Measurements from ENCODE around the gene RCN1. TPM values are rescaled to one million over a fixed set of nuclear protein-coding genes. Genes with fewer than 3 reads are reported as not detected.

The RCN1 gene
- total RNA-seq, result 10 to 100 TPM; 88.5 to 91.6 TPM

DNA sequence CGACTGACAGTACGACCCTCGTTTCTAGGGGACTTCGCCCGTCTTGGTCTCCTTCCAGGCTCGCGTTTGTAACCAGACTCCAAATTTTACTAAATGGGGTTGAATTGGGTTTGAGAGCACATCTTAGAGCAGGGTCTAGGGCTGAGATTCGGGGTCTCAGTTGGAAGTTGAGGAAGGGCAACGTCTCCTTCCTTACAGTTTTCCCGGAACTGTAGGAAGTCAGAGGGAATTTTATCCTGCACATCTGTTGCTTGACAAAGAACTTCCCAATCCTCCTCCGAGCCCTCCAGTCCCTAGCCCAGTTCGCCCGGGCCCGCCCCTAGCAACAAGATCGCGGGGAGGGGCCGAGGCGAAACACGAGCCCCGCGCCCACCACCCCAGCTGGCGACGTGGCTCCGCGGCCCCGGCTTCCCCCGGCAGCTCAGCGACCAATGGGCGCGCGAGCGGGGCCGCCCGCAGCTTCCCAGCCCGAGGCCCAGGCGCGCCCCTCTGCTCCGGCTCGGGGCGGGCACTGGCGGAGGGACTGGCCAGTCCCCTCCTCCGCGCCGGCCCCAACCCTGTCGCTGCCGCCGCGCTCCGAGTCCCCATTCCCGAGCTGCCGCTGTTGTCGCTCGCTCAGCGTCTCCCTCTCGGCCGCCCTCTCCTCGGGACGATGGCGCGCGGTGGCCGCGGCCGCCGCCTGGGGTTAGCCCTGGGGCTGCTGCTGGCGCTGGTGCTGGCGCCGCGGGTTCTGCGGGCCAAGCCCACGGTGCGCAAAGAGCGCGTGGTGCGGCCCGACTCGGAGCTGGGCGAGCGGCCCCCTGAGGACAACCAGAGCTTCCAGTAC, at the start of gene RCN1:
Gene RCN1, plus strand, starts transcription at position 530 of the 826 bp plus-strand sequence. Its CDS starts 123 bp downstream, at position 653.
- no peaks in the 10 kb centered on the region for H3K9me3 ChIP-seq
- H3K27ac ChIP-seq, result peak within 1 kb of the TSS; percentile 77 to 80
- no peaks in the 10 kb centered on the region for H3K27me3 ChIP-seq (replicated peaks; ENCODE audit: insufficient read depth)
- no peaks in the 10 kb centered on the region for H3K36me3 ChIP-seq
- TF ChIP-seq, protein P1, sequence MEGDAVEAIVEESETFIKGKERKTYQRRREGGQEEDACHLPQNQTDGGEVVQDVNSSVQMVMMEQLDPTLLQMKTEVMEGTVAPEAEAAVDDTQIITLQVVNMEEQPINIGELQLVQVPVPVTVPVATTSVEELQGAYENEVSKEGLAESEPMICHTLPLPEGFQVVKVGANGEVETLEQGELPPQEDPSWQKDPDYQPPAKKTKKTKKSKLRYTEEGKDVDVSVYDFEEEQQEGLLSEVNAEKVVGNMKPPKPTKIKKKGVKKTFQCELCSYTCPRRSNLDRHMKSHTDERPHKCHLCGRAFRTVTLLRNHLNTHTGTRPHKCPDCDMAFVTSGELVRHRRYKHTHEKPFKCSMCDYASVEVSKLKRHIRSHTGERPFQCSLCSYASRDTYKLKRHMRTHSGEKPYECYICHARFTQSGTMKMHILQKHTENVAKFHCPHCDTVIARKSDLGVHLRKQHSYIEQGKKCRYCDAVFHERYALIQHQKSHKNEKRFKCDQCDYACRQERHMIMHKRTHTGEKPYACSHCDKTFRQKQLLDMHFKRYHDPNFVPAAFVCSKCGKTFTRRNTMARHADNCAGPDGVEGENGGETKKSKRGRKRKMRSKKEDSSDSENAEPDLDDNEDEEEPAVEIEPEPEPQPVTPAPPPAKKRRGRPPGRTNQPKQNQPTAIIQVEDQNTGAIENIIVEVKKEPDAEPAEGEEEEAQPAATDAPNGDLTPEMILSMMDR (IDR thresholded peaks at IDR 0.05), result no peak
- DNase-seq (ENCODE audit: low spot score) (peak; percentile 9), ATAC-seq (ENCODE audit: insufficient number of reproducible peaks, low FRiP score, low read depth) (peak; percentile 27)
- H3K4me1 ChIP-seq (ENCODE audit: control insufficient read depth in 1 of 2, low read depth in 2 of 2), result peaks cover 16 to 37% of the 10 kb centered on the region in 2 donors
- peak within 1 kb of the TSS; percentile 90 for H3K4me3 ChIP-seq

DNA sequence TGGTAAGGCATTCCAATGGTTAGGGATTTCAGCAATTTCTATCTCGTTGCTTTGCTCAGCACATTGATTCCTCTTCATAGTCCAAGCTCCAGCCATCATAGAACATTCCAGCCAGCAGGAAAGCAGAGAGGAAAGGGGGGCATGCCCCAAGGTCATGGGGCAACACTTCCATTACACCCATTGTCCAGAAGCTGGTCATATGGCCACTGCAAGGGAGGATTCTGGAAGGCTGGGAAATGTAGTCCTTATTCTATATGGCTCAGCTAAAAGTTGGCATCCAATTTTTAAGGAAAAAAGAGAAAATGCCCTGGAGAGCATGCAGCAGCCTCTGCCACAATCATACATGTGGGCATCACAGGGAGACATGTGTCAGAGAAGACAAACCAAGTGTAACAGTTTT, 47.1 kb upstream of the RCN1 start:
- ATAC-seq (ENCODE audit: insufficient number of reproducible peaks, low FRiP score, low read depth) (no peak), DNase-seq (ENCODE audit: low spot score) (no peak)
- Histone ChIP-seq H3K27ac (no peak overlapping the region), H3K27me3 (replicated peaks; ENCODE audit: insufficient read depth) (no peaks in the 10 kb centered on the region), H3K4me3 (no peak overlapping the region), H3K9me3 (no peaks in the 10 kb centered on the region), H3K36me3 (no peaks in the 10 kb centered on the region), H3K4me1 (ENCODE audit: control insufficient read depth in 1 of 2, low read depth in 2 of 2) (no peaks in the 10 kb centered on the region)
- TF ChIP-seq, protein P1 (IDR thresholded peaks at IDR 0.05), result no peak

DNA sequence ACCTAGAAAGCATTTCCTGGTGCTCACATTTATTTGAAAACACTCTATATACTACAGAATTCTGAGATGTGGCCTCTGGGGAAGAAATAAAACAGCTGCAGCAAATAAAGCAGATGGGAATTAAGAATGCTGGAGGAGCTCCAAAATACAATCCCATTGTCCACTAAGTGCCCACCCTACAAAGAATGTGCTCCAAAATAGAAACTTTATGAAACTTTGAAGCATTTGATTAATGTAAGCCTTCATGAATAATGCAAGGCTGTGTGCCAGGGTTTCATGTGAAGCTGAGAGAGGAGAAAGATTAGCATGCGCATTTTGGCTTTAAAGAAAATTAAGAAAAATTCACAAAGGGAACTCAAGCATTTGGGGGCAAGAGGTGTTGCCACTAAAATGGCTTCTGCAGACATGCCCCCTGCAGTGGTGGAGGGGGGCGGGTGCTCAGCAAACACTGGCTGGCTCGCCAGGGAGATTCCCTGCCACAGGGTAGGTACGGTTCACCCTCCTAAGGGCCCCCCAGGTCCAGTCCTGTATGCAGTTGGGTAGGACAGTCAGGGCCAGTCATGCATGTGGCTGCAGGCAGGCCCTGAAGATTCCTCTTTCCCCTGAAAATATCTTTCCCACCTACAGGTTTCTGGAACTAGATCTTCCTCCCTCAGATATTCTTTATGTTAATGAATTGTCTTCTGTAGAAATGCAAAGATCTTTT, 46.6 kb upstream of the RCN1 start:
- DNase-seq (ENCODE audit: low spot score) (no peak), ATAC-seq (ENCODE audit: insufficient number of reproducible peaks, low FRiP score, low read depth) (no peak)
- Histone ChIP-seq H3K9me3 (no peaks in the 10 kb centered on the region), H3K4me3 (no peak overlapping the region), H3K27ac (no peak overlapping the region), H3K27me3 (replicated peaks; ENCODE audit: insufficient read depth) (no peaks in the 10 kb centered on the region), H3K4me1 (ENCODE audit: control insufficient read depth in 1 of 2, low read depth in 2 of 2) (no peaks in the 10 kb centered on the region), H3K36me3 (no peaks in the 10 kb centered on the region)
- TF ChIP-seq, protein P1 (IDR thresholded peaks at IDR 0.05), result no peak

DNA sequence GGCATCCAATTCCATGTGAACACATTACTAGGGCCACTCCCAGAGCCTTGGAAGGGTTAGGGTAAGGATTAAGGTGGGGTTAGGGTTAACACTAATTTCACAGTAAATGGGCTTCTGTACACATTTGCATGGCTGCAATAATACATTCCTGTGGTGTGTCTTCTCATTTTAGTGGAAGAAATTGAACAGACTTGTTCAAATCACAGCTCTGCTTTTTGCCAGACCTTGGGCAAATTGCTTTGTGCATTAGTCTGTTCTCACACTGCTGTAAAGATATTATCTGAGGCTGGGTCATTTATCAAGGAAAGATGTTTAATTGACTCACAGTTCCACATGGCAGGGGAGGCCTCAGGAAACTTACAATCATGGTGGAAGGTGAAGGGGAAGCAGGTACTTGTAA, 45.4 kb upstream of the RCN1 start:
- DNase-seq (ENCODE audit: low spot score), result no peak
- no peaks in the 10 kb centered on the region for H3K4me1 ChIP-seq (ENCODE audit: control insufficient read depth in 1 of 2, low read depth in 2 of 2)
- TF ChIP-seq, protein P1 (IDR thresholded peaks at IDR 0.05), result no peak
- no peaks in the 10 kb centered on the region for H3K9me3 ChIP-seq
- H3K27ac ChIP-seq, result no peak overlapping the region
- no peaks in the 10 kb centered on the region for H3K36me3 ChIP-seq
- H3K4me3 ChIP-seq, result no peak overlapping the region
- no peak for ATAC-seq (ENCODE audit: insufficient number of reproducible peaks, low FRiP score, low read depth)
- H3K27me3 ChIP-seq (replicated peaks; ENCODE audit: insufficient read depth), result no peaks in the 10 kb centered on the region

DNA sequence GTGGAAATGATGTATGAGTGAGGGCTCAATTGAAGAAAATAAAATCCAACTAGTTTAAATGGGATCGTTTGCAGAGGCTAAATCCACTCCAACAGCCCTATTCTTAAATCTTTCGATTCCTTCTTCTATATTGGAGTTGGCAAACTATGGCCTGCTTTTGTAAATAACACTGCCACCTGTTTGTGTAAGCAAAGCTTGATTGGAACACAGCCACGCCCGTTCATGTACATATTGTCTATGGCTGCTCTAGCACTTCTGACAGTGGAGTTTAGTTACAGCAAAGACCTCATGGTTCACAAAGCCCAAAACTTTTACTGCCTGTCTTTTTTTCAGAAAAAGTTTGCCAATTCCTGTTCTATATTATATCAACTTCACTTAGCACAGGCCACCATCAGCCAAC, 40.6 kb upstream of the RCN1 start:
- Histone ChIP-seq H3K4me1 (ENCODE audit: control insufficient read depth in 1 of 2, low read depth in 2 of 2) (no peaks in the 10 kb centered on the region), H3K27me3 (replicated peaks; ENCODE audit: insufficient read depth) (no peaks in the 10 kb centered on the region), H3K27ac (no peak overlapping the region), H3K4me3 (no peak overlapping the region), H3K36me3 (no peaks in the 10 kb centered on the region), H3K9me3 (no peaks in the 10 kb centered on the region)
- TF ChIP-seq, protein P1 (IDR thresholded peaks at IDR 0.05), result no peak
- ATAC-seq (ENCODE audit: insufficient number of reproducible peaks, low FRiP score, low read depth), result no peak
- no peak for DNase-seq (ENCODE audit: low spot score)

All from thoracic aorta (tissue), 2 donors.